Retinal pigment epithelial cell (primary cell): ENCODE measurements around the gene AQP2.

Experiments
- DNase-seq: peaks from one replicate; pipeline ENCODE4 v3.0.0-alpha.2; 2010; ENCODE audit warnings: low read depth
- H3K4me3 ChIP-seq: 2 replicates; pipeline ENCODE4 v1.5.1; 2011; ENCODE audit warnings: mild to moderate bottlenecking, low read length, control low read depth, moderate library complexity
- TF ChIP-seq, protein P1 (sequence below): conservative IDR thresholded peaks from 2 replicates; pipeline ENCODE4 v1.5.1; 2011; ENCODE audit warnings: low read depth, low read length, control low read depth, inconsistent platforms

AQP2 gene

DNA sequence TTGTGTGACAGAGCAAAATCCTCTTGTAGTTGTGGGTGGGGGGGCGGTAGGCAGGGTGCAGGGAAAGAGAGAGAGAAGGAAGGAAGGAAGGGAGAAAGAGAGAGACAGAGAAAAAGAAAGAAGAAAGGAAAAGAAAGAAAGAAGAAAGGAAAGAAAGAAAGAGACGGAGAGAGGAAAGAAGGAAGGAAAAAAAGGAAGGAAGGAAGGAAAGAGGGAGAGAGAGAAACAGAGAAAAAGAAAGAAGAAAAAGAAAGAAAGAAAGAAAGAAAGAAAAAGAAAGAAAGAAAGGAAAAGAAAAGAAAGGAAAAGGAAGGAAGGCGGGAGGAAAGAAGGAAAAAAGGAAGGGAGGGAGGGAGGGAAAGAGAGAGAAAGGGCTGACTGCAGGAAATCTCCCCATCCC lies 29.2 kb upstream of the AQP2 start:
- DNase-seq: no peak
- H3K4me3 ChIP-seq: no peak overlapping the region
- TF ChIP-seq, protein P1, sequence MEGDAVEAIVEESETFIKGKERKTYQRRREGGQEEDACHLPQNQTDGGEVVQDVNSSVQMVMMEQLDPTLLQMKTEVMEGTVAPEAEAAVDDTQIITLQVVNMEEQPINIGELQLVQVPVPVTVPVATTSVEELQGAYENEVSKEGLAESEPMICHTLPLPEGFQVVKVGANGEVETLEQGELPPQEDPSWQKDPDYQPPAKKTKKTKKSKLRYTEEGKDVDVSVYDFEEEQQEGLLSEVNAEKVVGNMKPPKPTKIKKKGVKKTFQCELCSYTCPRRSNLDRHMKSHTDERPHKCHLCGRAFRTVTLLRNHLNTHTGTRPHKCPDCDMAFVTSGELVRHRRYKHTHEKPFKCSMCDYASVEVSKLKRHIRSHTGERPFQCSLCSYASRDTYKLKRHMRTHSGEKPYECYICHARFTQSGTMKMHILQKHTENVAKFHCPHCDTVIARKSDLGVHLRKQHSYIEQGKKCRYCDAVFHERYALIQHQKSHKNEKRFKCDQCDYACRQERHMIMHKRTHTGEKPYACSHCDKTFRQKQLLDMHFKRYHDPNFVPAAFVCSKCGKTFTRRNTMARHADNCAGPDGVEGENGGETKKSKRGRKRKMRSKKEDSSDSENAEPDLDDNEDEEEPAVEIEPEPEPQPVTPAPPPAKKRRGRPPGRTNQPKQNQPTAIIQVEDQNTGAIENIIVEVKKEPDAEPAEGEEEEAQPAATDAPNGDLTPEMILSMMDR: no peak

GRCh38 chr12:49921936-49922335 lies 28.6 kb upstream of the AQP2 start:
- TF ChIP-seq, protein P1: no peak
- no peak overlapping the region for H3K4me3 ChIP-seq
- no peak for DNase-seq

- TF ChIP-seq, protein P1: no peak
- H3K4me3 ChIP-seq: no peak overlapping the region
- DNase-seq: no peak
Observed at GRCh38 chr12:49922349-49923034, 28.0 kb upstream of the AQP2 start.

DNA sequence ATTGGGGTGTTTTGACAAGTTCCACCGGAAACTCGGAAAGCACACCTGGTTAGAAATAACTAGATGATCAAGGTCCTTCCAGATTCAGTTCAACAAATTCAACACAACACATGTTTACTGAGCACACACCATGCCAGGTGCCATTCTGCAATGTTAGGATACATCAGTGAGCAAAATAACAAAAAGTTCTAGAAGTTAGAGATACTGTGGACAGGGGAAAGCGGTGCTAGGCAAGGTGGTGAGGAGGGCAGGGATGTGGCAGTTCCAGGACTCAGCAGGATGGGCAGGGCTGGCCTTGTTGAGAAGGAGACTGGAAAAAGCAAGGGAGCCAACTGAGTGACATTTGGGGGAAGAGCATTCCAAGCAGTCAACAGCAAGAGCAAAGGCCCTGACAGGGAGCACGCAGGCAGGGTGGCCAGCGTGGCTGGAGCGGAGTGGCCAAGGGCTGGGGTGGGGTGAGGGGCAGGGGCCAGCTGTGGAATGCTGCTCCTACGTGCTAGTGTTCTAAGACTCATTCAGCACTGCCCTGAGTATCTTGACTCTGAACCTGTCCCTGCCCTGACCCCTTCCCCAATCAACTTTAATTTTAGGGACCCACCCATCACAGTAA lies 27.4 kb upstream of the AQP2 start:
- TF ChIP-seq, protein P1: no peak
- DNase-seq: no peak
- no peak overlapping the region for H3K4me3 ChIP-seq

DNA sequence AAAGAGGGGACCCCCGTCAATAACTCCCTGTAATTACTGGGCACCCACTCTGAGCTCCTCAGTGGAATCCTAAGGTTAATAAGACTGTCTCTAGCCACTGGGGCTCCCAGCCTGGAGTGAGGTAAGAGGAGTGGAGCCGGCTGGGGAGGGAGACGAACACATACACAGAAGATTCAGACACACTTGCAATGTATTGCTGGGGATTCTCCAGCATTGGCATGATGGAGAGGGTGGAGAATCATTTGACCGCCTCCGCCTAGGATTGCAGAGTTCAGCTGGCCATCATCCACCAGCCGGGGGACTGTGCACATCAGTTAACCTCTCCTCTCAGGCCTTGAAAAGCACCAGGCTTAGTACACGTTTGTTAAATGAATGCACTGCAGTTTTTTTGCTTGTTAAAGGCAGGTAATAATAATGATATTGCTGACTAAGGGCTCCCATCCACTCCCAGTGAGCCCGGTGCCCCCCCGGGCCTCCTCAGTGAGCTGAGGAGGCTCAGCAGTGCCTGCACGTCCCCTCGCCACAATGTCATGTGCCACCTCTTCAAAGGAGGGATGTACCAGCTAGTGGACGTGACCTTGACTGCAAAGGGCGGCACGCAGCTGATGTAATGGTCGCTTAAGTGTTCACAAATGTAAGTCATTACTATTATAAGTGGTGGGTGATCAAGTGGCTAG lies 26.5 kb upstream of the AQP2 start:
- no peak for DNase-seq
- TF ChIP-seq, protein P1: no peak
- no peak overlapping the region for H3K4me3 ChIP-seq

GRCh38 chr12:49924628-49925246 lies 25.8 kb upstream of the AQP2 start:
- H3K4me3 ChIP-seq: no peak overlapping the region
- TF ChIP-seq, protein P1: no peak
- no peak for DNase-seq
